B cell (primary cell): ENCODE results near the gene CFAP53. TPM values are rescaled to one million over a fixed set of nuclear protein-coding genes. Genes with fewer than 3 reads are reported as not detected.

Source experiments
- ATAC-seq: fragments of 200-7000 bp; cut with Tn5 transposase; one replicate; pipeline ENCODE4 v1.10.0; 2021; ENCODE audit warnings: low read depth, mild to moderate bottlenecking, moderate number of reproducible peaks, moderate library complexity
- CTCF ChIA-PET: fragments of 350-600 bp; sonication (Branson Sonifier 250); formaldehyde crosslinking; loops from one replicate; lab custom pipeline; 2021; ENCODE audit warnings: antibody characterized with exemption, inconsistent platforms; lab: Charles Lee
- POLR2A ChIA-PET: fragments of 350-600 bp; sonication (Branson Sonifier 250); formaldehyde crosslinking; loops from one replicate; lab custom pipeline; 2021; ENCODE audit warnings: antibody characterized with exemption; lab: Charles Lee
- DNase-seq: peaks from one replicate; pipeline ENCODE4 v3.0.0; 2013
- H2AFZ ChIP-seq: 2 replicates; pipeline ENCODE4 v1.6.1; 2012; ENCODE audit warnings: mild to moderate bottlenecking, low read depth, low read length; ENCODE audit not compliant: insufficient read depth, poor library complexity, severe bottlenecking
- H3K27ac ChIP-seq, 2 donors: 1 replicate in 1 of 2; 2 replicates in 1 of 2; pipeline ENCODE4 v1.5.1; 2012 to 2013; ENCODE audit warnings: low read length in 2 of 2, mild to moderate bottlenecking in 2 of 2, moderate library complexity in 1 of 2
- H3K27me3 ChIP-seq, 4 experiments: fragments of 200-600 bp in 1 of 4; sonication (generic) in 1 of 4; replicated peaks in 1 of 4; 1 replicate in 2 of 4; 2 replicates in 2 of 4; pipeline versions ENCODE4 v1.6.1 to v1.7.0; 2013 to 2016; ENCODE audit warnings: low read length in 3 of 4, mild to moderate bottlenecking in 2 of 4, mixed read lengths in 1 of 4, moderate library complexity in 1 of 4; ENCODE audit not compliant: insufficient read depth in 4 of 4, control insufficient read depth in 3 of 4; ENCODE audit errors: control extremely low read depth in 1 of 4
- H3K36me3 ChIP-seq, 2 experiments: replicated peaks in 1 of 2; 1 replicate in 1 of 2; 2 replicates in 1 of 2; pipeline versions ENCODE4 v1.6.1 to v1.7.1; 2013; ENCODE audit warnings: low read length in 1 of 2; ENCODE audit not compliant: insufficient read depth in 2 of 2, control insufficient read depth in 1 of 2; ENCODE audit errors: control extremely low read depth in 1 of 2, extremely low read depth in 1 of 2
- H3K4me1 ChIP-seq, 2 donors: fragments of 200-600 bp in 1 of 2; sonication (generic) in 1 of 2; 1 replicate in 1 of 2; 2 replicates in 1 of 2; pipeline versions ENCODE4 v1.5.1 to v1.6.1; 2013 to 2017; ENCODE audit warnings: low read length in 2 of 2; ENCODE audit not compliant: control insufficient read depth in 2 of 2, insufficient read depth in 2 of 2
- H3K4me2 ChIP-seq: replicated peaks from 2 replicates; pipeline ENCODE3; 2012; ENCODE audit warnings: mild to moderate bottlenecking, low read depth, low read length; ENCODE audit not compliant: poor library complexity, severe bottlenecking
- H3K4me3 ChIP-seq, 5 experiments: fragments of 200-600 bp in 1 of 5; sonication (generic) in 1 of 5; 1 replicate in 3 of 5; 2 replicates in 2 of 5; pipeline versions ENCODE4 v1.5.1 to v1.7.0; 2011 to 2016; ENCODE audit warnings: low read length in 4 of 5, mild to moderate bottlenecking in 4 of 5, low read depth in 2 of 5, control low read depth in 1 of 5, moderate library complexity in 1 of 5; ENCODE audit not compliant: insufficient read depth in 1 of 5; ENCODE audit errors: control extremely low read depth in 1 of 5, extremely low read depth in 1 of 5
- H3K79me2 ChIP-seq: fragments of 200-600 bp; sonication (generic); one replicate; pipeline ENCODE4 v1.6.0; 2016; ENCODE audit warnings: low read length; ENCODE audit not compliant: control insufficient read depth, insufficient read depth
- H3K9ac ChIP-seq: fragments of 200-600 bp; sonication (generic); 2 replicates; pipeline ENCODE4 v1.6.1; 2017; ENCODE audit warnings: mild to moderate bottlenecking, low read length, moderate library complexity
- H3K9me3 ChIP-seq, 3 donors: one replicate each; pipeline versions ENCODE4 v1.6.1 to v1.7.1; 2013; ENCODE audit warnings: low read length in 2 of 3; ENCODE audit not compliant: control insufficient read depth in 2 of 3, insufficient read depth in 1 of 3; ENCODE audit errors: control extremely low read depth in 1 of 3
- H4K20me1 ChIP-seq: 2 replicates; pipeline ENCODE4 v1.6.0; 2012; ENCODE audit warnings: mild to moderate bottlenecking, low read length; ENCODE audit not compliant: insufficient read depth, control insufficient read depth, poor library complexity, severe bottlenecking
- H3K27ac Mint-ChIP-seq: one replicate; pipeline ENCODE4 v1.8.0; 2021; ENCODE audit warnings: mixed read lengths
- H3K27me3 Mint-ChIP-seq: one replicate; pipeline ENCODE4 v1.8.0; 2021; ENCODE audit warnings: mixed read lengths
- H3K4me1 Mint-ChIP-seq: one replicate; pipeline ENCODE4 v1.8.0; 2021; ENCODE audit warnings: mixed read lengths
- H3K4me3 Mint-ChIP-seq: one replicate; pipeline ENCODE4 v1.8.0; 2021; ENCODE audit warnings: mixed read lengths
- H3K9me3 Mint-ChIP-seq: one replicate; pipeline ENCODE4 v1.8.0; 2022; ENCODE audit warnings: mixed read lengths; ENCODE audit not compliant: insufficient read depth
- CTCF ChIP-seq: fragments of 200-600 bp; IDR thresholded peaks from one replicate; pipeline ENCODE4 v1.8.0; 2022; ENCODE audit warnings: antibody characterized with exemption, mild to moderate bottlenecking
- EZH2 ChIP-seq: IDR thresholded peaks from 2 replicates; pipeline ENCODE4 v1.6.1; 2012; ENCODE audit warnings: borderline replicate concordance, low read depth, mild to moderate bottlenecking, moderate library complexity, low read length; ENCODE audit not compliant: insufficient read depth, poor library complexity, severe bottlenecking
- WGBS: methylation state at CpG from one replicate; pipeline ENCODE4 v1.1.5; 2013; ENCODE audit warnings: missing lambda C conversion rate; ENCODE audit not compliant: insufficient coverage; 5-methylcytosine and 5-hydroxymethylcytosine counted together
- intact Hi-C: fragments of 100-400 bp; cut with micrococcal nuclease; formaldehyde crosslinking; loops from one replicate; pipeline ENCODE4 v1.10.0; 2022
- polyA plus RNA-seq: library from polyadenylated mRNA; depleted of rRNA; stranded (reverse); fragments of >200 nt; gene quantifications from 2 replicates; pipeline ENCODE4 v1.2.3, GENCODE V29; 2012
- total RNA-seq, 2 donors: library from RNA; stranded (reverse); fragments of 120-200 nt in 1 of 2; gene quantifications; 1 replicate in 1 of 2; 2 replicates in 1 of 2; pipeline versions ENCODE4 v1.2.3 to v1.2.4, GENCODE V29; 2013 to 2022

Gene CFAP53
- total and polyA plus RNA-seq, 2 donors (not counting 1 experiment from before 2014, with no cell fraction given) = 0.04 to 0.79 TPM

GRCh38 chr18:50218432-50219197, 47.7 kb downstream of the CFAP53 start:
- Histone ChIP-seq H3K4me1 (peaks cover 4 to 10% of the 10 kb centered on the region in 2 donors), H3K27ac (no peak overlapping the region), H3K27me3 (peaks cover 0 to 24% (median 2%) of the 10 kb centered on the region in 4 experiments), H4K20me1 (no peaks in the 10 kb centered on the region), H3K79me2 (no peaks in the 10 kb centered on the region), H3K4me3 (no peak overlapping the region), H3K4me2 (no peak overlapping the region), H3K9ac (no peak overlapping the region), H3K36me3 (no peaks in the 10 kb centered on the region), H2AFZ (no peak overlapping the region), H3K9me3 (peaks cover 1 to 9% (median 8%) of the 10 kb centered on the region in 3 donors)
- Mint-ChIP-seq H3K9me3 (peaks cover 5% of the 10 kb centered on the region), H3K4me3 (no peak overlapping the region), H3K27ac (no peak overlapping the region), H3K27me3 (peaks cover 40% of the 10 kb centered on the region), H3K4me1 (peaks cover 5% of the 10 kb centered on the region)
- POLR2A ChIA-PET = no interaction called here
- WGBS = 50% methylated on average over 3 of the region's 7 CpGs
- peak; percentile 62 for TF ChIP-seq CTCF
- no peak for TF ChIP-seq EZH2
- peak; percentile 74 for DNase-seq
- peak; percentile 56 for ATAC-seq
- CTCF ChIA-PET = interaction anchor here (0.9 to 5.2 kb wide), 18 partner anchors 11 to 708 kb away, joined by 3 to 187 read pairs (median 3); partner anchors contain the start of genes CFAP53, MBD1 and SKA1
- intact Hi-C loops = loop anchor here (1.0 kb wide), 1 partner anchor 50 kb away; no protein-coding TSS in a partner anchor

- intact Hi-C loops = no loop called here
- Histone ChIP-seq H3K79me2 (no peaks in the 10 kb centered on the region), H3K27me3 (peaks cover 0 to 28% (median 14%) of the 10 kb centered on the region in 4 experiments), H3K9ac (no peak overlapping the region), H3K4me1 (no peaks in the 10 kb centered on the region), H3K9me3 (no peaks in the 10 kb centered on the region), H2AFZ (no peak overlapping the region), H3K36me3 (no peaks in the 10 kb centered on the region), H3K27ac (no peak overlapping the region), H4K20me1 (no peaks in the 10 kb centered on the region), H3K4me3 (no peak overlapping the region), H3K4me2 (no peak overlapping the region)
- ChIA-PET POLR2A (no interaction called here), CTCF (no interaction called here)
- DNase-seq (no peak), ATAC-seq (no peak)
- H3K27ac Mint-ChIP-seq = no peak overlapping the region
- H3K4me1 Mint-ChIP-seq = no peaks in the 10 kb centered on the region
- 80% methylated on average over 2 of the region's 4 CpGs for WGBS
- H3K27me3 Mint-ChIP-seq = peaks cover 52% of the 10 kb centered on the region
- TF ChIP-seq CTCF = no peak
- no peak for TF ChIP-seq EZH2
- no peaks in the 10 kb centered on the region for H3K9me3 Mint-ChIP-seq
- H3K4me3 Mint-ChIP-seq = no peak overlapping the region
Observed at GRCh38 chr18:50209311-50209710, 57.0 kb downstream of the CFAP53 start.
